GM18520 (cell line): ENCODE results near the gene APOO.

Experiments used
- ATAC-seq: cut with Tn5 transposase; IDR thresholded peaks from one replicate; pipeline ENCODE4 v1.9.1; 2021; ENCODE audit not compliant: unreplicated experiment

The APOO gene

DNA sequence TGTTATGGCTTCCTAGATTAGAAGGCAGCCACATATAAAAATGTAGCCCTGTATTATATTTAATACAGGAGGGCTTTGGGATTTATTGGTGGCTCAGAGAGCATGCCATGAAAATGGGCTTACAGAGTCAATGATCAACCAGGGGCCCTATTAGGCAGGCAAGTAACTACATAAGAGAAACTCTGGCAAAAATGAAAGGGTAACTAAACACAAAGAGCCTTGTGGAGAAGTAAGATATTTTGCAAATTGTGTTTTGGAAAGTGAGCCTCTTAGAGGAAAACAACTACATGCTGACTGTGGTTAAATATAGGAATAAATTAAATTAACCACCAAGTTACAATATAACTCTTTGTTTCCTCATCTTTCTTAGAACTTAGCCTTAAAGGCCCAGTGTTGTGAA is 119.2 kb downstream of the APOO start:
- no peak for ATAC-seq

DNA sequence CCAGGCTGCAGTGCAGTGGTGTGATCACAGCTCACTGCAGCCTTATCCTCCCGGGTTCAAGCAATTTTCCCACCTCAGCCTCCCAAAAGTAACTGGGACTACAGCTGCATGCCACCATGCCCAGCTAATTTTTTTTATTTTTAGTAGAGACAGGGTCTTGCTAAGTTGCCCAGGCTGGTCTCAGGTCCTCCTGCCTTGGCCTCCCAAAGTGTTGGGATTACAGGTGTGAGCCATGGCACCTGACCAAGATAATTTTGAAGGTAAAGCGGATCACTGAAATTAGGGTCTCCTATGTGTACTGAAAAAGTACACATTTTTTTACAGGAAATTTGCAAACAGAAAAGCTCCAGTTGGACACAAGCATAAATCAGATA is 120.0 kb downstream of the APOO start:
- ATAC-seq, result no peak

DNA sequence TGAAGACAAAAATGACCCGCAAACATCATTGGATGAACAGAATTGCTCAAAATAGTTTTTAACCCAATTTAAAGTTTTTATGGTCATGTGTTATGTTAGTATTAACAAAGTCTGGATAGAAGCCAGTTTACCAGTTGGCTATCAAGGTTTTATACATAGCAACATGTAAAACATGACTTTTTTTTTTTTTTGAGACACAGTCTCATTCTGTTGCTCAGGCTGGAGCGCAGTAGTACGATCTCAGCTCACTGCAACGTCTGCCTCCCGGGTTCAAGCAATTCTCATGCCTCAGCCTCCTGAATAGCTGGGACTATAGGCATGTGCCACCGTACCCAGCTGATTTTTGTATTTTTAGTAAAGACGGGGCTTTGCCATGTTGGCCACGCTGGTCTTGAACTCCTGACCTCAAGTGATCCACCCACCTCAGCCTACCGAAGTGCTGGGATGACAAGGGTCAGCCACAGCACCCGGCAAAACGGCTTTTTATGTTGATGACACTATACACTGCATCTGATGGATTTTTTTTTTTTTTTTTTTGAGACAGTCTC is 121.4 kb downstream of the APOO start:
- no peak for ATAC-seq

DNA sequence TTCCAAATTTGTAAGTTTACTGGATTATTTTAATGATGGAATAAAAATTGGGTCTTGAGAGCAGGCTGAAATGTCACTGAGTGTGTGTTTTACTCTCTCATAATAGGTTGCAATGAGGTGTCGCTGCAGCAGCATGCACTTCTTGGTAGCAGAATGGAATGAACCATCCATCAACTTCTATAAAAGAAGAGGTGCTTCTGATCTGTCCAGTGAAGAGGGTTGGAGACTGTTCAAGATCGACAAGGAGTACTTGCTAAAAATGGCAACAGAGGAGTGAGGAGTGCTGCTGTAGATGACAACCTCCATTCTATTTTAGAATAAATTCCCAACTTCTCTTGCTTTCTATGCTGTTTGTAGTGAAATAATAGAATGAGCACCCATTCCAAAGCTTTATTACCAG is 122.2 kb downstream of the APOO start:
- ATAC-seq, result no peak

DNA sequence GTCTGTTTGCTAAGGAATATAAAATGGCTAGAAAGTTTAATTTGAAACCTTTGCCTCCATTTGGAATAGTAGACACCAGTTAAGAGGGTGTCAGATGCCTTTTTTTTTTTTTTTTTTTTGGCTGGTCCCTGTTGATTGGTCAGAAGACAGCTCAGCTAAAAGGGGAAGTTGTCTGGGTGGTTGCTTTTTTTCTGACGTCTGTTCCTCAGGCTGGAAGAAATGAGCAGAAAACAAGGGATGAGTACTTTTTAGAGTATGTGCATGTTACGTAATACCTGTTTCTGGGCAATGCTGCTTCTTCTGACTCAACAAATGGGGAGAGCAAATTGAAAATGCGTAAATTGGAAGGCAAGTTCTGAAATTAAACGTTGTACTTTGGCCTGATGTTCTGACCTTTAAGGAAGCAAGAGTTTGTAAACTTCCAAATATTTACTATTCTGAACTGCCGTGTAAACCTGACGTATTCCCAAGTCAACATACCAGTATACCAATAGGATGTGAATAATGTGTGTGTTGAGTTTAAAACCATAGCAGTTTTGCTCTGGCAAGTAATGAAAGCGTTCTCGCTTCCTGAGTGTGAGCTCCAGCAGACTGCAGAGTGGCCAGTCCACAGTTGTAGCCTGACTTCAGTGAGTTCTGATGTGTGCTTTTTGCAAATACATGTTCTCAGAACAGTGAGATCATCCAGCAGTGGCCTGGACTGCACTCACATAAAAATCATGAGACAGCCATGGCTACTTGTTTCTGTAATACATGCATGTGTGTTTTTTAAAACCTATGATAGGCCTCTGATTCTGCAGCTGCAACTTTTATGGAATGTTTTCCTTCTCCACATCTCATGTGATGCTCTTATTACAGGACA is 123.0 kb downstream of the APOO start:
- ATAC-seq, result no peak

DNA sequence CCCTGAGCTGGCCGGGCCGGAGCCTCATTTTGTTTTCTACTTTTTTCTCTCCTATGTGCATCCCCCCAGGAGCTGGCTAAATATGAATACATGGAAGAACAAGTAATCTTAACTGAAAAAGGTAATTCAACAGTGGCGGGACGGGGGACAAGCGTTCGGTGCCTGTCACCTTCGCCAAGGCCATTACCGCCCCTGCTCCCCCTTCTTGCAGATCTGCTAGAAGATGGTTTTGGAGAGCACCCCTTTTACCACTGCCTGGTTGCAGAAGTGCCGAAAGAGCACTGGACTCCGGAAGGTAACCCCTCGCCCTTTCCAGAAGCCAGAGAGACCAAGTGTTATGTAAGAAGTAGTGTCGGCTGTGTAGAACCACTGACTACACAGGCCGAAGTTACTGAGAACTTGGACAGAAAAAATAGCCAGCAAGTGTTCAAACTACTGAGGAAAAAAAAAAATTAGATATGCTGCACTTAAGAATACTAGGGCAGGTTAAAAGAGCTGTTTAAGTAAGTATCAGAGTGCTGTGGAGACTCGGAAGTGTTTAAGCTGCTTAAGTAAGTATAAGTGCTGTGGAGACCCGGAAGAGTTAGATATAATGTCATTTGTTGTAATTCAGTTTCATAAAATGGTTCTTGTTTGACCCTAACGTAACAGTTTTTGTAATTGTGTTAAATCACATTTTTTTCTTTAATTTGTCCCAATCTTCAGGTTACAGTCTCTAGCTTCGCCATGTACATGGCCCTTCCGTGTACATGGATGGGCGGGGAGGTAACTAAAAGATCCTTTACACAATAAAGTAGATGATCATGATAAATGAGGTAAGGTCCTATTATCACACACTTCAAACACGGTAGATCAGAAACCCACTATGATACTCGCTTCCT is 123.9 kb downstream of the APOO start:
- no peak for ATAC-seq
